Measurements from ENCODE around the gene TGFB1I1.

The TGFB1I1 gene

GRCh38 chr16:31465788-31466370 lies 6.1 kb upstream of the TGFB1I1 start:
- H3K4me3 ChIP-seq (ENCODE audit: control insufficient read depth, low read depth, low read length): no peak overlapping the region
- TF ChIP-seq CTCF (IDR thresholded peaks at IDR 0.05; ENCODE audit: control insufficient read depth, insufficient read depth, low read depth, low read length, missing control alignments): no peak
- DNase-seq (ENCODE audit: low read depth): no peak

GRCh38 chr16:31466381-31466841 lies 5.5 kb upstream of the TGFB1I1 start:
- no peak for TF ChIP-seq CTCF (IDR thresholded peaks at IDR 0.05; ENCODE audit: control insufficient read depth, insufficient read depth, low read depth, low read length, missing control alignments)
- no peak overlapping the region for H3K4me3 ChIP-seq (ENCODE audit: control insufficient read depth, low read depth, low read length)
- DNase-seq (ENCODE audit: low read depth): no peak

GRCh38 chr16:31467151-31467773 lies 4.7 kb upstream of the TGFB1I1 start:
- H3K4me3 ChIP-seq (ENCODE audit: control insufficient read depth, low read depth, low read length): no peak overlapping the region
- DNase-seq (ENCODE audit: low read depth): no peak
- no peak for TF ChIP-seq CTCF (IDR thresholded peaks at IDR 0.05; ENCODE audit: control insufficient read depth, insufficient read depth, low read depth, low read length, missing control alignments)

- no peak overlapping the region for H3K4me3 ChIP-seq (ENCODE audit: control insufficient read depth, low read depth, low read length)
- no peak for DNase-seq (ENCODE audit: low read depth)
- TF ChIP-seq CTCF (IDR thresholded peaks at IDR 0.05; ENCODE audit: control insufficient read depth, insufficient read depth, low read depth, low read length, missing control alignments): no peak
These were observed 4.1 kb upstream of the TGFB1I1 start for GRCh38 chr16:31467858-31468257.

GRCh38 chr16:31470615-31471014 lies 1.3 kb upstream of the TGFB1I1 start:
- no peak overlapping the region; the same call in none of the 2 replicates for H3K4me3 ChIP-seq (ENCODE audit: control insufficient read depth, low read depth, low read length)
- DNase-seq (ENCODE audit: low read depth): no peak
- no peak for TF ChIP-seq CTCF (IDR thresholded peaks at IDR 0.05; ENCODE audit: control insufficient read depth, insufficient read depth, low read depth, low read length, missing control alignments)

- H3K4me3 ChIP-seq (ENCODE audit: control insufficient read depth, low read depth, low read length): peak overlapping the region; percentile 70
- TF ChIP-seq CTCF (IDR thresholded peaks at IDR 0.05; ENCODE audit: control insufficient read depth, insufficient read depth, low read depth, low read length, missing control alignments): no peak
- DNase-seq (ENCODE audit: low read depth): no peak
These were observed 594 bp upstream of the TGFB1I1 start for GRCh38 chr16:31471241-31471874.
